SU-DHL-6 (cell line): ENCODE measurements around the gene DPEP1.

Experiments used
- EZH2phosphoT487 ChIP-seq: fragments of 200-600 bp; sonication (generic), shearing (Covaris generic); conservative IDR thresholded peaks from 2 replicates; pipeline ENCODE4 v1.6.1; 2018; ENCODE audit warnings: mild to moderate bottlenecking, antibody characterized with exemption, low read length, moderate library complexity, mixed read lengths
- TF ChIP-seq, protein P1 (sequence below): fragments of 200-600 bp; sonication (generic); IDR thresholded peaks from one replicate; pipeline ENCODE4 v1.5.1; 2017; ENCODE audit warnings: antibody characterized with exemption, mild to moderate bottlenecking, low read length, moderate library complexity; ENCODE audit not compliant: insufficient read depth, poor library complexity, severe bottlenecking

DNA sequence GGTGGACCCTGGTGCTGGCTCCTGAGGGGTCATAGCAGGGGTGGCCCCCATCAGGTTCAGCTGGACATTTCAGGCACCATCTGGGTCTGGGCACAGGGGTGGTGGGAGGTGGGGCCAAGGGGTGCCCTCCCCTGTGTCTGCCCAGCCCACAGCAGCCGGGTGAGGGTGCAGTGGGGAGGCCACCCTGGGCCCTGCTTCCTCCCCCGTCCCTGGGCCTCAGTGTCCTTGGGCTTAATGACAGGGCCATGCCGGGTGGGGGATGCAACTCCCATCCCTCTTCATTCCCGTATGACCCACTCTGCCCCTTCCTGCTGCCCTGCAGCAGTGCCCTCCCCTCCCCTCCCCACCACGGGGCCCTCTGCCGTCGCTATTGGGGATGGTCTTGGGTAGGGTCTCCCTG, 27.2 kb upstream of the DPEP1 start:
- TF ChIP-seq, protein P1, sequence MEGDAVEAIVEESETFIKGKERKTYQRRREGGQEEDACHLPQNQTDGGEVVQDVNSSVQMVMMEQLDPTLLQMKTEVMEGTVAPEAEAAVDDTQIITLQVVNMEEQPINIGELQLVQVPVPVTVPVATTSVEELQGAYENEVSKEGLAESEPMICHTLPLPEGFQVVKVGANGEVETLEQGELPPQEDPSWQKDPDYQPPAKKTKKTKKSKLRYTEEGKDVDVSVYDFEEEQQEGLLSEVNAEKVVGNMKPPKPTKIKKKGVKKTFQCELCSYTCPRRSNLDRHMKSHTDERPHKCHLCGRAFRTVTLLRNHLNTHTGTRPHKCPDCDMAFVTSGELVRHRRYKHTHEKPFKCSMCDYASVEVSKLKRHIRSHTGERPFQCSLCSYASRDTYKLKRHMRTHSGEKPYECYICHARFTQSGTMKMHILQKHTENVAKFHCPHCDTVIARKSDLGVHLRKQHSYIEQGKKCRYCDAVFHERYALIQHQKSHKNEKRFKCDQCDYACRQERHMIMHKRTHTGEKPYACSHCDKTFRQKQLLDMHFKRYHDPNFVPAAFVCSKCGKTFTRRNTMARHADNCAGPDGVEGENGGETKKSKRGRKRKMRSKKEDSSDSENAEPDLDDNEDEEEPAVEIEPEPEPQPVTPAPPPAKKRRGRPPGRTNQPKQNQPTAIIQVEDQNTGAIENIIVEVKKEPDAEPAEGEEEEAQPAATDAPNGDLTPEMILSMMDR = no peak
- TF ChIP-seq EZH2phosphoT487 = no peak
